Measurements from ENCODE around the gene DHX34.
"Not testable (repeated sequence)": the region's sequence is repeated elsewhere in the genome, so short reads cannot be mapped to it uniquely, and the experiment has no call there.

The DHX34 gene

DNA sequence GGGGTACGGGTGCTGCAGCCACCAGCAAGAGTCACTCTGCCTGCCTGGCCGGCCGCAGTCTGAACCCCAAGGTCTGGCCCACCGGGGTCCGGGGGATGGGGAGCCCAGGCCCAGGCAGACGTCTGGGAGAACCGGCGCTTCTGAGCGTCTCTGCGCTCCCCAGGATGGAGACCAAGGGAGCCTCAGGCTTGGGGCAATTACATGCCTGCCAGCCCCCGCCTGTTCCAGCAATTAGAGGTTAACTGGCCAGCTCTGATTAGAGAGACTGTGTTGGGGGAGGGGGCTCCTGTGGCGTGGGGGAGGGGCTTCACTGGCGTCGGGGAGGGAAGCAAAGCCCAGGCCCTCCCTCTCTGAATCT lies 58.3 kb downstream of the DHX34 start:
- Histone ChIP-seq H3K4me3 (ENCODE audit: control insufficient read depth in 1 of 7, extremely low read depth in 1 of 7, insufficient read depth in 4 of 7, low read depth in 2 of 7, low read length in 6 of 7) (no peak overlapping the region), H3K27ac (ENCODE audit: insufficient read depth in 1 of 2, low read depth in 1 of 2, low read length in 2 of 2, poor library complexity in 1 of 2, severe bottlenecking in 2 of 2) (no peak overlapping the region), H3K4me1 (ENCODE audit: control extremely low read depth in 1 of 4, control insufficient read depth in 4 of 4, insufficient read depth in 4 of 4, low read length in 3 of 4) (no peaks in the 10 kb centered on the region), H3K27me3 (replicated peaks in 2 of 5; ENCODE audit: control insufficient read depth in 4 of 5, insufficient read depth in 5 of 5, low read length in 4 of 5) (peaks cover 0 to 72% (median 17%) of the 10 kb centered on the region in 5 experiments), H3K36me3 (ENCODE audit: control insufficient read depth in 4 of 4, insufficient read depth in 4 of 4, low read length in 3 of 4) (no peaks in the 10 kb centered on the region), H3K9me3 (ENCODE audit: control extremely low read depth in 1 of 5, control insufficient read depth in 4 of 5, insufficient read depth in 2 of 5, low read depth in 1 of 5, low read length in 4 of 5) (no peaks in the 10 kb centered on the region)
- POLR2A ChIA-PET: no interaction called here
- DNase-seq: no peak
- WGBS (ENCODE audit: insufficient coverage): 13% methylated on average over 8 of the region's 14 CpGs
- CTCF ChIA-PET: no interaction called here

DNA sequence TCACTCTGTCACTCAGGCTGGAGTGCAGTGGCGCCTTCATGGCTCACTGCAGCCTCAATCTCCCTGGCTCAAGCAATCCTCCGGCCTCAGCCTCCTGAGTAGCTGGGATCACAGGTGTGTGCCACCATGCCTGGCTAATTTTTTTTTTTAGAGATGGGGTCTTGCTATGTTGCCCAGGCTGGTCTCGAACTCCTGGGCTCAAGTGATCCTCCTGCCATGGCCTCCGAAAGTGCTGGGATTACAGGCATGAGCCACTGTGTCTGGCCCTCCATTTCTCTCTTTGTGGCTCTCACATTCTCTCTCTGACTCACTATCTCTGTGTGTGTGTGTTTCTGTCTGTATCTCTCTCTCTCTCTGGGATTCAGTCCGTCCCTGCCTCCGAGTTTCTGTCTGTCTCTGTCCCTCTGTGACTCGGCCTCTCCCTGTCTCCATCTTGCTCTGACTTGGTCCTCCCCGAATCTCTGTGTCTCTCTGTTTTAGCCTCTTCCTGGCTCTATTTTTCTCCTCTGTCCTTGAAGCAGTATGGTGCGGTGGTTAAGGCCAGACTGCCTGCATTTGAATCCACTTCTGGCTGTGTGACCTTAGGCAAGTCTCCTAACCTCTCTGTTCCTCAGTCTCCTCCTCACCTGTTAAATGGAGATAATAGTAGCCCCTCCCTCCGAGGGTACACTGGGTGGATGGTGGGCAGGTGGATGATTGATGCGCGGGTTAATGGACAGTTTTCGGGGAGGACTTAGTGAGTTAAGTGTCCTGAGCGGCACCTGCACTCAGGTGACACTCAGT lies 59.2 kb downstream of the DHX34 start:
- Histone ChIP-seq H3K36me3 (ENCODE audit: control insufficient read depth in 4 of 4, insufficient read depth in 4 of 4, low read length in 3 of 4) (no peaks in the 10 kb centered on the region), H3K4me1 (ENCODE audit: control extremely low read depth in 1 of 4, control insufficient read depth in 4 of 4, insufficient read depth in 4 of 4, low read length in 3 of 4) (no peaks in the 10 kb centered on the region), H3K4me3 (ENCODE audit: control insufficient read depth in 1 of 7, extremely low read depth in 1 of 7, insufficient read depth in 4 of 7, low read depth in 2 of 7, low read length in 6 of 7) (no peak overlapping the region), H3K9me3 (ENCODE audit: control extremely low read depth in 1 of 5, control insufficient read depth in 4 of 5, insufficient read depth in 2 of 5, low read depth in 1 of 5, low read length in 4 of 5) (no peaks in the 10 kb centered on the region), H3K27ac (ENCODE audit: insufficient read depth in 1 of 2, low read depth in 1 of 2, low read length in 2 of 2, poor library complexity in 1 of 2, severe bottlenecking in 2 of 2) (no peak overlapping the region), H3K27me3 (replicated peaks in 2 of 5; ENCODE audit: control insufficient read depth in 4 of 5, insufficient read depth in 5 of 5, low read length in 4 of 5) (peaks cover 0 to 76% (median 18%) of the 10 kb centered on the region in 5 experiments)
- WGBS (ENCODE audit: insufficient coverage): 93% methylated on average over 10 of the region's 14 CpGs
- ChIA-PET POLR2A (no interaction called here), CTCF (no interaction called here)
- DNase-seq: no peak

DNA sequence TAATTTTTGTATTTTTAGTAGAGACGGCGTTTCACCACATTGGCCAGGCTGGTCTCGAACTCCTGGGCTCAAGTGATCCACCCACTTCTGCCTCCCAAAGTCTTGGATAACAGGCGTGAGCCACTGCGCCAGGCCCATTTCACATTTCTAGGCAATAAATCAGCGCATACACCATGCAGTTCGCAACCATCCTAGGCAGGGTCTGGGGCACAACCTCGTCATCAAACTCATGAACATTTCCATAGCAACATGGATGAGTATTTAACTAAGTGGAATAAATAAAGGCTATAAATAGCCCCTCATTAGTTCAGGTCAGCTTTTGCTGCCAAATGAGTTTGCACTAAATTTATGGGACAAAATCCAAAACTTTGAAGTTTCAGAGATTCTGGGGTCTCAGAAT lies 62.0 kb downstream of the DHX34 start:
- Histone ChIP-seq H3K4me1 (ENCODE audit: control extremely low read depth in 1 of 4, control insufficient read depth in 4 of 4, insufficient read depth in 4 of 4, low read length in 3 of 4) (no peaks in the 10 kb centered on the region), H3K9me3 (ENCODE audit: control extremely low read depth in 1 of 5, control insufficient read depth in 4 of 5, insufficient read depth in 2 of 5, low read depth in 1 of 5, low read length in 4 of 5) (no peaks in the 10 kb centered on the region), H3K27me3 (replicated peaks in 2 of 5; ENCODE audit: control insufficient read depth in 4 of 5, insufficient read depth in 5 of 5, low read length in 4 of 5) (peaks cover 0 to 74% (median 13%) of the 10 kb centered on the region in 5 experiments), H3K27ac (ENCODE audit: insufficient read depth in 1 of 2, low read depth in 1 of 2, low read length in 2 of 2, poor library complexity in 1 of 2, severe bottlenecking in 2 of 2) (no peak overlapping the region), H3K4me3 (ENCODE audit: control insufficient read depth in 1 of 7, extremely low read depth in 1 of 7, insufficient read depth in 4 of 7, low read depth in 2 of 7, low read length in 6 of 7) (no peak overlapping the region), H3K36me3 (ENCODE audit: control insufficient read depth in 4 of 4, insufficient read depth in 4 of 4, low read length in 3 of 4) (no peaks in the 10 kb centered on the region)
- ChIA-PET POLR2A (no interaction called here), CTCF (no interaction called here)
- WGBS (ENCODE audit: insufficient coverage): 90% methylated on average over 7 of the region's 8 CpGs
- DNase-seq: peak in 1 of 3 donors; percentile 11

DNA sequence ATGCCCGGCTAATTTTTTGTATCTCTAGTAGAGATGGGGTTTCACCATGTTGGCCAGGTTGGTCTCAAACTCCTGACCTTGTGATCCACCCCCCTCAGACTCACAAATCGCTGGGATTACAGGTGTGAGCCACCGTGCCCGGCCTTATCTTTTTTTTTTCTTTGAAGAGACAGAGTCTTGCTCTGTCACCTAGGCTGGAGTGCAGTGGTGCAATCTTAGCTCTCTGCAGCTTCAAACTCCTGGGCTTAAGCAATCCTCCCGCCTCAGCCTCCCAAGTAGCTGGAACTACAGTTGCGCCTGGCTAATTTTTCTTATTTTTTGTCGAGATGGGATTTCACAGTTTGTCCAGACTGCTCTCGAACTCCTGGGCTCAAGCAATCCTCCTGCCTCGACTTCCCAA lies 62.6 kb downstream of the DHX34 start:
- 85% methylated on average over 3 of the region's 9 CpGs for WGBS (ENCODE audit: insufficient coverage)
- H3K36me3 ChIP-seq (ENCODE audit: control insufficient read depth in 4 of 4, insufficient read depth in 4 of 4, low read length in 3 of 4); H3K27ac ChIP-seq (ENCODE audit: insufficient read depth in 1 of 2, low read depth in 1 of 2, low read length in 2 of 2, poor library complexity in 1 of 2, severe bottlenecking in 2 of 2); H3K4me1 ChIP-seq (ENCODE audit: control extremely low read depth in 1 of 4, control insufficient read depth in 4 of 4, insufficient read depth in 4 of 4, low read length in 3 of 4); H3K4me3 ChIP-seq (ENCODE audit: control insufficient read depth in 1 of 7, extremely low read depth in 1 of 7, insufficient read depth in 4 of 7, low read depth in 2 of 7, low read length in 6 of 7); DNase-seq; POLR2A ChIA-PET; CTCF ChIA-PET; H3K9me3 ChIP-seq (ENCODE audit: control extremely low read depth in 1 of 5, control insufficient read depth in 4 of 5, insufficient read depth in 2 of 5, low read depth in 1 of 5, low read length in 4 of 5): not testable (repeated sequence)
- H3K27me3 ChIP-seq (replicated peaks in 2 of 5; ENCODE audit: control insufficient read depth in 4 of 5, insufficient read depth in 5 of 5, low read length in 4 of 5): peaks cover 0 to 74% (median 11%) of the 10 kb centered on the region in 5 experiments

DNA sequence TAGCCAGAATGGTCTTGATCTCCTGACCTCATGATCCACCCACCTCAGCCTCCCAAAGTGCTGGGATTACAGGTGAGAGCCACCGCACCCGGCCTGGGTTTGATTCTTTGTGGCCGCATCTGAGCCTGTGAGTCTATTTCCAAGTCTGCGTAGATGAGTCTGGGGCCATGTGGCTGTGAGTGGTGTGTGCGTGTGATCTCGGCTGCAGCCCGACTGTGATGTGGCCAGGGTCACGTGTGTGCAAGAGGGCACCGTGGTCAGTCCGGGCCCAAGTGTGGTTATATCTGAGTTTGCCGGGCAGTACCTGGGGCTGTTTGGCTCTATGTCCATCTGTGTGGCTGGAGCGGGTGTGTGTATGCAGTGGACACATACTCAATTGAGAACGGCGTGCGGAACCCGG lies 64.8 kb downstream of the DHX34 start:
- ChIA-PET CTCF (interaction anchor here (1.4 kb wide), 1 partner anchor 402 kb away, joined by 3 read pairs; no protein-coding TSS in a partner anchor), POLR2A (no interaction called here)
- 97% methylated on average over 12 of the region's 16 CpGs for WGBS (ENCODE audit: insufficient coverage)
- Histone ChIP-seq H3K9me3 (ENCODE audit: control extremely low read depth in 1 of 5, control insufficient read depth in 4 of 5, insufficient read depth in 2 of 5, low read depth in 1 of 5, low read length in 4 of 5) (no peaks in the 10 kb centered on the region), H3K27ac (ENCODE audit: insufficient read depth in 1 of 2, low read depth in 1 of 2, low read length in 2 of 2, poor library complexity in 1 of 2, severe bottlenecking in 2 of 2) (no peak overlapping the region), H3K27me3 (replicated peaks in 2 of 5; ENCODE audit: control insufficient read depth in 4 of 5, insufficient read depth in 5 of 5, low read length in 4 of 5) (peaks cover 0 to 74% (median 27%) of the 10 kb centered on the region in 5 experiments), H3K4me1 (ENCODE audit: control extremely low read depth in 1 of 4, control insufficient read depth in 4 of 4, insufficient read depth in 4 of 4, low read length in 3 of 4) (peaks cover 0 to 8% (median 3%) of the 10 kb centered on the region in 4 experiments), H3K36me3 (ENCODE audit: control insufficient read depth in 4 of 4, insufficient read depth in 4 of 4, low read length in 3 of 4) (no peaks in the 10 kb centered on the region), H3K4me3 (ENCODE audit: control insufficient read depth in 1 of 7, extremely low read depth in 1 of 7, insufficient read depth in 4 of 7, low read depth in 2 of 7, low read length in 6 of 7) (no peak overlapping the region)
- DNase-seq: no peak

DNA sequence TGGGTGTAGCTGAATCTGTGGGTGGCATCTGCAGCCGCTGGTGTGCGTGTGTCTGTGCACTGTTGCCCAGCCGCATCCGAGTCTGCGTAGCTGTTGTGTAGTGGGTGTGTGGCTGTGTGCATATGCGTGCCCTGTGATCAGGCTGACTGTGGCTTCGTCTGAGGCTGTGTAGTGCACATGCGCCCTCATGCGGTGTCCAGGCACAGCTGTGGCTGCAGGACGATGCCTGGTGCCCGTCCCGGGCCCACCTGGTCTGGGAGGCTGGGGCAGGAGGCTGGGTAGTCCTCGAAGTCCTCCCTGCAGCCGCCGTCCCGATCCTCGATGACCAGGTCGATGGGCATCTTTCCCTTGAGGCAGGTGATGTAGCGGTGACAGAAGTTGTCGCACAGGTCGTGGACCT lies 65.4 kb downstream of the DHX34 start:
- DNase-seq: peak in 1 of 3 donors; percentile 41
- H3K9me3 ChIP-seq (ENCODE audit: control extremely low read depth in 1 of 5, control insufficient read depth in 4 of 5, insufficient read depth in 2 of 5, low read depth in 1 of 5, low read length in 4 of 5): no peaks in the 10 kb centered on the region
- peaks cover 0 to 13% (median 6%) of the 10 kb centered on the region in 4 experiments for H3K4me1 ChIP-seq (ENCODE audit: control extremely low read depth in 1 of 4, control insufficient read depth in 4 of 4, insufficient read depth in 4 of 4, low read length in 3 of 4)
- H3K4me3 ChIP-seq (ENCODE audit: control insufficient read depth in 1 of 7, extremely low read depth in 1 of 7, insufficient read depth in 4 of 7, low read depth in 2 of 7, low read length in 6 of 7): no peak overlapping the region
- no peak overlapping the region for H3K27ac ChIP-seq (ENCODE audit: insufficient read depth in 1 of 2, low read depth in 1 of 2, low read length in 2 of 2, poor library complexity in 1 of 2, severe bottlenecking in 2 of 2)
- peaks cover 0 to 76% (median 27%) of the 10 kb centered on the region in 5 experiments for H3K27me3 ChIP-seq (replicated peaks in 2 of 5; ENCODE audit: control insufficient read depth in 4 of 5, insufficient read depth in 5 of 5, low read length in 4 of 5)
- H3K36me3 ChIP-seq (ENCODE audit: control insufficient read depth in 4 of 4, insufficient read depth in 4 of 4, low read length in 3 of 4): no peaks in the 10 kb centered on the region
- POLR2A ChIA-PET: no interaction called here
- WGBS (ENCODE audit: insufficient coverage): 60% methylated on average over 13 of the region's 21 CpGs
- CTCF ChIA-PET: interaction anchor here (1.2 to 1.4 kb wide), 2 partner anchors 119 to 402 kb away, joined by 3 read pairs; no protein-coding TSS in a partner anchor

DNA sequence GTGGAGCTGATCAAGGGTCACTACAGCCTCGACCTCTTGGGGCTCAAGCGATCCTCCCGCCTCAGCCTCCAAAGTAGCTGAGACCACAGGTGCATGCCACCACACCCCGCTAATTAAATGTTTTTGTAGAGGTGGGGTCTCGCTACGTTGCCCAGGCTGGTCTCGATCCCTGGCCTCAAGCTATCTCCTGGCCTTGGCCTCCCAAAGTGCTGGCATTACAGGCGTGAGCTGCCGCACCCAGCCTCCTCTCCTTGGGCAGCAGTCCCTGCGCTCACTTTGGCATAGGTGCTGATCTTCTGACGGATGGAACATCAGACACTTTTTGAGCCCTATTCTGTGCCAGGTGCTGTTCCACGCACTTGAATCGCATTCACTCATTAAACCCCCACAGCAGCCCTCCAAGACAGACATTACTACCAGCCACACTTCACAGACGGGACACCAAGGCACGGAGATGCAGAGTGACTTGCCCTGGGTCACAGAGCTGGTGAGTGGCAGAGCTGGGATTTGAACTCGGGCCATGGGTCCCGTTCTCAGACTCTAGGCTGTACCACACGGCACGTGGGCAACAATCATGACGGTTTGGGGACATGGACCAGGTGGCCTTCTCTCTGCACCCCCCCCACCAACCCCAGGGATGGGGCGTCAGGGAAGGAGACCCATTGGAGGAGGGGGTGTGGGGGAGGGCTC lies 67.0 kb downstream of the DHX34 start:
- CTCF ChIA-PET: interaction anchor here (0.9 to 1.5 kb wide), 2 partner anchors 12 to 25 kb away, joined by 5 read pairs; no protein-coding TSS in a partner anchor
- peaks cover 0 to 88% (median 31%) of the 10 kb centered on the region in 5 experiments for H3K27me3 ChIP-seq (replicated peaks in 2 of 5; ENCODE audit: control insufficient read depth in 4 of 5, insufficient read depth in 5 of 5, low read length in 4 of 5)
- 93% methylated on average over 17 of the region's 21 CpGs for WGBS (ENCODE audit: insufficient coverage)

More for the DNA sequence above, 67.0 kb downstream of the DHX34 start:
- no peak overlapping the region for H3K4me3 ChIP-seq (ENCODE audit: control insufficient read depth in 1 of 7, extremely low read depth in 1 of 7, insufficient read depth in 4 of 7, low read depth in 2 of 7, low read length in 6 of 7)
- no peaks in the 10 kb centered on the region for H3K36me3 ChIP-seq (ENCODE audit: control insufficient read depth in 4 of 4, insufficient read depth in 4 of 4, low read length in 3 of 4)
- peaks cover 0 to 19% (median 9%) of the 10 kb centered on the region in 4 experiments for H3K4me1 ChIP-seq (ENCODE audit: control extremely low read depth in 1 of 4, control insufficient read depth in 4 of 4, insufficient read depth in 4 of 4, low read length in 3 of 4)
- H3K9me3 ChIP-seq (ENCODE audit: control extremely low read depth in 1 of 5, control insufficient read depth in 4 of 5, insufficient read depth in 2 of 5, low read depth in 1 of 5, low read length in 4 of 5): no peaks in the 10 kb centered on the region
- POLR2A ChIA-PET: no interaction called here
- no peak for DNase-seq
- no peak overlapping the region for H3K27ac ChIP-seq (ENCODE audit: insufficient read depth in 1 of 2, low read depth in 1 of 2, low read length in 2 of 2, poor library complexity in 1 of 2, severe bottlenecking in 2 of 2)
